HepG2 (cell line): ENCODE results near the gene SAXO2. TPM values are rescaled to one million over a fixed set of nuclear protein-coding genes. Genes with fewer than 3 reads are reported as not detected.

ENCODE experiments used
- ESRRA ChIP-seq: sonication (generic); formaldehyde crosslinking; IDR thresholded peaks from 2 replicates; pipeline ENCODE4 v1.5.1; 2020; ENCODE audit warnings: mild to moderate bottlenecking, low read depth, missing genetic modification reagents
- FOXO1 ChIP-seq: sonication (generic); formaldehyde crosslinking; IDR thresholded peaks from 2 replicates; pipeline ENCODE4 v1.4.0; 2020; ENCODE audit warnings: missing genetic modification reagents
- GABPA ChIP-seq, 2 experiments: IDR thresholded peaks; 2 replicates each; pipeline ENCODE4 v1.6.1; 2011 to 2016; ENCODE audit warnings: low read depth in 2 of 2, low read length in 1 of 2, missing biosample characterization in 1 of 2, missing genetic modification characterization in 1 of 2
- HHEX ChIP-seq: IDR thresholded peaks from 2 replicates; pipeline ENCODE4 v1.6.1; 2016; ENCODE audit warnings: control low read depth
- HOXA7 ChIP-seq: sonication (generic); formaldehyde crosslinking; IDR thresholded peaks from 2 replicates; pipeline ENCODE4 v1.8.1; 2022; ENCODE audit warnings: mild to moderate bottlenecking, missing genetic modification reagents, moderate library complexity
- MLLT10 ChIP-seq: sonication (generic); formaldehyde crosslinking; IDR thresholded peaks from 2 replicates; pipeline ENCODE4 v1.4.0; 2020; ENCODE audit warnings: missing genetic modification reagents
- RFX1 ChIP-seq: fragments of 450-650 bp; IDR thresholded peaks from 2 replicates; pipeline ENCODE4 v1.6.1; 2017
- RFX5 ChIP-seq: IDR thresholded peaks from 2 replicates; pipeline ENCODE4 v1.6.1; 2011; ENCODE audit warnings: low read depth, low read length, improper control_type of control experiment
- RXRB ChIP-seq: IDR thresholded peaks from 2 replicates; pipeline ENCODE4 v1.6.1; 2016; ENCODE audit warnings: borderline replicate concordance, missing genetic modification reagents, missing compliant biosample characterization
- SIN3B ChIP-seq: fragments of 150-350 bp; IDR thresholded peaks from 2 replicates; pipeline ENCODE4 v1.6.1; 2014; ENCODE audit warnings: low read length
- YEATS2 ChIP-seq: sonication (generic); formaldehyde crosslinking; IDR thresholded peaks from 2 replicates; pipeline ENCODE4 v1.4.0; 2020; ENCODE audit warnings: missing genetic modification reagents, borderline replicate concordance
- ZFP37 ChIP-seq: sonication (generic); formaldehyde crosslinking; IDR thresholded peaks from 2 replicates; pipeline ENCODE4 v1.4.0; 2020; ENCODE audit warnings: missing genetic modification reagents, borderline replicate concordance
- ZMYM4 ChIP-seq: sonication (generic); formaldehyde crosslinking; IDR thresholded peaks from 2 replicates; pipeline ENCODE4 v1.8.1; 2023; ENCODE audit warnings: mild to moderate bottlenecking, missing genetic modification reagents
- ZNF33B ChIP-seq: sonication (generic); formaldehyde crosslinking; IDR thresholded peaks from 2 replicates; pipeline ENCODE4 v1.5.1; 2020; ENCODE audit warnings: mild to moderate bottlenecking, missing genetic modification reagents
- ZNF501 ChIP-seq: sonication (generic); formaldehyde crosslinking; IDR thresholded peaks from 2 replicates; pipeline ENCODE4 v1.5.1; 2020; ENCODE audit warnings: mild to moderate bottlenecking, moderate library complexity, missing genetic modification reagents
- ZNF674 ChIP-seq: sonication (generic); formaldehyde crosslinking; IDR thresholded peaks from 2 replicates; pipeline ENCODE4 v1.5.0; 2020; ENCODE audit warnings: low read depth, mild to moderate bottlenecking, missing genetic modification reagents
- ZNF781 ChIP-seq: sonication (generic); formaldehyde crosslinking; IDR thresholded peaks from 2 replicates; pipeline ENCODE4 v1.5.1; 2020; ENCODE audit warnings: borderline replicate concordance, mild to moderate bottlenecking, missing genetic modification reagents; ENCODE audit errors: not compliant biosample characterization
- ZNF841 ChIP-seq: sonication (generic); formaldehyde crosslinking; IDR thresholded peaks from 2 replicates; pipeline ENCODE4 v1.8.1; 2023; ENCODE audit warnings: missing genetic modification reagents, borderline replicate concordance
- polyA plus RNA-seq, 8 experiments: library from polyadenylated mRNA; depleted of rRNA in 3 of 8; stranded (reverse) in 7 of 8; unstranded in 1 of 8; fragments of >200 nt; fragmentation: Illumina TruSeq in 4 of 8; extraction: Trizol in 4 of 8; gene quantifications; 2 replicates each; pipeline versions ENCODE4 v1.2.1 to v1.2.3, GENCODE V29; 2011 to 2016; ENCODE audit warnings: low read depth in 4 of 8, missing spikeins in 1 of 8, mixed read lengths in 1 of 8; ENCODE audit not compliant: insufficient read depth in 1 of 8
- total RNA-seq, 5 experiments: library from RNA; depleted of rRNA; stranded (reverse); fragments of >200 nt; fragmentation: Illumina TruSeq; extraction: Trizol; gene quantifications; 2 replicates each; pipeline ENCODE4 v1.2.3, GENCODE V29; 2016; ENCODE audit warnings: low read depth in 1 of 5
- TF ChIP-seq, protein P1 (sequence below): sonication (generic); formaldehyde crosslinking; IDR thresholded peaks from 2 replicates; pipeline ENCODE4 v1.5.0; 2020; ENCODE audit warnings: missing genetic modification reagents, mild to moderate bottlenecking, borderline replicate concordance
- TF ChIP-seq, protein P2 (sequence below): IDR thresholded peaks from 2 replicates; pipeline ENCODE4 v1.6.1; 2016; ENCODE audit warnings: low read depth, borderline replicate concordance
- TF ChIP-seq, protein P3 (sequence below): sonication (generic); formaldehyde crosslinking; IDR thresholded peaks from 2 replicates; pipeline ENCODE4 v1.4.0; 2020; ENCODE audit warnings: low read depth, mild to moderate bottlenecking, missing genetic modification reagents
- TF ChIP-seq, protein P4 (sequence below): sonication (generic); formaldehyde crosslinking; IDR thresholded peaks from 2 replicates; pipeline ENCODE4 v1.5.1; 2020; ENCODE audit warnings: mild to moderate bottlenecking, missing genetic modification reagents, moderate library complexity

Gene SAXO2
- total and polyA plus RNA-seq, 2 of the 13 experiments (the other 11 are each of a cell fraction or from before 2014, with no cell fraction given): 0.01 to 1.5 TPM

DNA sequence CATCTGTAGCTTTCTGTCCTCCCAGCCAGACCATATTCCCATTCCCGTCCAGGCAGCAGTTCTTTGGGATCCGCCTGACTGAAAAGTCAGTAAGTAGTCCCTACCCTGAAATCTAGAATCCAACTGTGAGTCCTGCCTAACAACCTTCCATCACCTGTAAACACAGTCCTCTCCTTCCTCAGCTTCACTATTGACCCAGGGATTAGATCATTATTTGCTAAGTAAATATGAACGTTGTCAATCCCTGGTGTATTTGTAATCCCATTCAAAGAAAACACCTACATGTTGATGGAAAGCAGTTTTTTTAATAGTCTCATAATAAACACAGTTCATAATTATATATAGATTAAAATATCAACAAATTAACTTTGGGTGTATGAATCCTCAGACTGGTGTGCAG lies 732 bp downstream of the SAXO2 start (continued):
- TF ChIP-seq YEATS2 (CRISPR knock-in tag) (peak; percentile 34; the same call in 1 of the 2 replicates), ZNF841 (no peak), HOXA7 (no peak), HHEX (CRISPR knock-in tag) (peak; percentile 99), RFX1 (no peak), RFX5 (no peak), ZNF781 (CRISPR knock-in tag) (no peak), GABPA (IDR thresholded peaks at IDR 0.05; ENCODE audit: low read depth, low read length) (no peak), GABPA (CRISPR knock-in tag; IDR thresholded peaks at IDR 0.05; ENCODE audit: low read depth) (peak; percentile 33; the same call in 1 of the 2 replicates), ZFP37 (CRISPR knock-in tag) (no peak), FOXO1 (CRISPR knock-in tag) (peak; percentile 92), MLLT10 (CRISPR knock-in tag) (no peak), ZMYM4 (CRISPR knock-in tag) (peak; percentile 47; the same call in 1 of the 2 replicates), ZNF674 (CRISPR knock-in tag) (no peak), ZNF501 (CRISPR knock-in tag) (no peak), ESRRA (CRISPR knock-in tag) (no peak), ZNF33B (CRISPR knock-in tag) (no peak), RXRB (CRISPR knock-in tag) (peak; percentile 89), SIN3B (no peak)
- TF ChIP-seq, protein P1, sequence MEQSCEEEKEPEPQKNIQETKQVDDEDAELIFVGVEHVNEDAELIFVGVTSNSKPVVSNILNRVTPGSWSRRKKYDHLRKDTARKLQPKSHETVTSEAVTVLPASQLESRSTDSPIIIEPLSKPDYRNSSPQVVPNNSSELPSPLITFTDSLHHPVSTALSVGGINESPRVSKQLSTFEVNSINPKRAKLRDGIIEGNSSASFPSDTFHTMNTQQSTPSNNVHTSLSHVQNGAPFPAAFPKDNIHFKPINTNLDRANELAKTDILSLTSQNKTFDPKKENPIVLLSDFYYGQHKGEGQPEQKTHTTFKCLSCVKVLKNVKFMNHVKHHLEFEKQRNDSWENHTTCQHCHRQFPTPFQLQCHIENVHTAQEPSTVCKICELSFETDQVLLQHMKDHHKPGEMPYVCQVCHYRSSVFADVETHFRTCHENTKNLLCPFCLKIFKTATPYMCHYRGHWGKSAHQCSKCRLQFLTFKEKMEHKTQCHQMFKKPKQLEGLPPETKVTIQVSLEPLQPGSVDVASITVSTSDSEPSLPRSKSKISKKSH: no peak
- TF ChIP-seq, protein P2, sequence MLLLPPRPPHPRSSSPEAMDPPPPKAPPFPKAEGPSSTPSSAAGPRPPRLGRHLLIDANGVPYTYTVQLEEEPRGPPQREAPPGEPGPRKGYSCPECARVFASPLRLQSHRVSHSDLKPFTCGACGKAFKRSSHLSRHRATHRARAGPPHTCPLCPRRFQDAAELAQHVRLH (CRISPR knock-in tag): no peak
- TF ChIP-seq, protein P3, sequence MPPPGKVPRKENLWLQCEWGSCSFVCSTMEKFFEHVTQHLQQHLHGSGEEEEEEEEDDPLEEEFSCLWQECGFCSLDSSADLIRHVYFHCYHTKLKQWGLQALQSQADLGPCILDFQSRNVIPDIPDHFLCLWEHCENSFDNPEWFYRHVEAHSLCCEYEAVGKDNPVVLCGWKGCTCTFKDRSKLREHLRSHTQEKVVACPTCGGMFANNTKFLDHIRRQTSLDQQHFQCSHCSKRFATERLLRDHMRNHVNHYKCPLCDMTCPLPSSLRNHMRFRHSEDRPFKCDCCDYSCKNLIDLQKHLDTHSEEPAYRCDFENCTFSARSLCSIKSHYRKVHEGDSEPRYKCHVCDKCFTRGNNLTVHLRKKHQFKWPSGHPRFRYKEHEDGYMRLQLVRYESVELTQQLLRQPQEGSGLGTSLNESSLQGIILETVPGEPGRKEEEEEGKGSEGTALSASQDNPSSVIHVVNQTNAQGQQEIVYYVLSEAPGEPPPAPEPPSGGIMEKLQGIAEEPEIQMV: no peak
- TF ChIP-seq, protein P4, sequence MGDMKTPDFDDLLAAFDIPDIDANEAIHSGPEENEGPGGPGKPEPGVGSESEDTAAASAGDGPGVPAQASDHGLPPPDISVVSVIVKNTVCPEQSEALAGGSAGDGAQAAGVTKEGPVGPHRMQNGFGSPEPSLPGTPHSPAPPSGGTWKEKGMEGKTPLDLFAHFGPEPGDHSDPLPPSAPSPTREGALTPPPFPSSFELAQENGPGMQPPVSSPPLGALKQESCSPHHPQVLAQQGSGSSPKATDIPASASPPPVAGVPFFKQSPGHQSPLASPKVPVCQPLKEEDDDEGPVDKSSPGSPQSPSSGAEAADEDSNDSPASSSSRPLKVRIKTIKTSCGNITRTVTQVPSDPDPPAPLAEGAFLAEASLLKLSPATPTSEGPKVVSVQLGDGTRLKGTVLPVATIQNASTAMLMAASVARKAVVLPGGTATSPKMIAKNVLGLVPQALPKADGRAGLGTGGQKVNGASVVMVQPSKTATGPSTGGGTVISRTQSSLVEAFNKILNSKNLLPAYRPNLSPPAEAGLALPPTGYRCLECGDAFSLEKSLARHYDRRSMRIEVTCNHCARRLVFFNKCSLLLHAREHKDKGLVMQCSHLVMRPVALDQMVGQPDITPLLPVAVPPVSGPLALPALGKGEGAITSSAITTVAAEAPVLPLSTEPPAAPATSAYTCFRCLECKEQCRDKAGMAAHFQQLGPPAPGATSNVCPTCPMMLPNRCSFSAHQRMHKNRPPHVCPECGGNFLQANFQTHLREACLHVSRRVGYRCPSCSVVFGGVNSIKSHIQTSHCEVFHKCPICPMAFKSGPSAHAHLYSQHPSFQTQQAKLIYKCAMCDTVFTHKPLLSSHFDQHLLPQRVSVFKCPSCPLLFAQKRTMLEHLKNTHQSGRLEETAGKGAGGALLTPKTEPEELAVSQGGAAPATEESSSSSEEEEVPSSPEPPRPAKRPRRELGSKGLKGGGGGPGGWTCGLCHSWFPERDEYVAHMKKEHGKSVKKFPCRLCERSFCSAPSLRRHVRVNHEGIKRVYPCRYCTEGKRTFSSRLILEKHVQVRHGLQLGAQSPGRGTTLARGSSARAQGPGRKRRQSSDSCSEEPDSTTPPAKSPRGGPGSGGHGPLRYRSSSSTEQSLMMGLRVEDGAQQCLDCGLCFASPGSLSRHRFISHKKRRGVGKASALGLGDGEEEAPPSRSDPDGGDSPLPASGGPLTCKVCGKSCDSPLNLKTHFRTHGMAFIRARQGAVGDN: no peak
